K562 (cell line): ENCODE data around the gene EXOSC6. TPM values are rescaled to one million over a fixed set of nuclear protein-coding genes. Genes with fewer than 3 reads are reported as not detected.
A peak's percentile ranks its signal among the peaks of the same experiment; 100 is the strongest.
"Not testable (repeated sequence)": the region's sequence is repeated elsewhere in the genome, so short reads cannot be mapped to it uniquely, and the experiment has no call there.

ENCODE experiments used
- ATAC-seq: fragments of 200-7000 bp; cut with Tn5 transposase; 3 replicates; pipeline ENCODE4 v1.9.1; 2020; ENCODE audit warnings: moderate library complexity
- BruUV-seq: library from RNA; stranded (reverse); fragments of 400-500 nt; replicated peaks from 2 replicates; lab custom pipeline; 2021; lab: Mats Ljungman, UMichigan
- CTCF ChIA-PET: fragments of 300-600 bp; formaldehyde crosslinking; extraction: SDS; loops from one replicate; lab custom pipeline; 2021; ENCODE audit warnings: low intra/inter-chr PET ratio; lab: Yijun Ruan, JAX
- POLR2A ChIA-PET: fragments of 300-600, 350-650 bp; sonication (Branson Sonifier 250); formaldehyde crosslinking; extraction: SDS; loops from one replicate; lab custom pipeline; 2021; ENCODE audit warnings: antibody characterized with exemption, inconsistent platforms; lab: Yijun Ruan, JAX
- DNase-seq, 4 experiments: peaks; one replicate each; pipeline versions ENCODE4 v3.0.0 to v3.0.0-alpha.2; 2011 to 2018; ENCODE audit warnings: low spot score in 3 of 4, mixed read lengths in 3 of 4; ENCODE audit errors: extremely low read depth in 1 of 4
- FAIRE-seq: peaks from 2 replicates; lab custom pipeline; 2011; peaks lifted over from hg19 to GRCh38; lab: Jason Lieb, UNC
- H2AFZ ChIP-seq: 2 replicates; pipeline ENCODE4 v1.6.0; 2011; ENCODE audit warnings: low read depth, low read length, control low read depth, inconsistent platforms
- H3K27ac ChIP-seq: fragments of 200-600 bp; 3 replicates; pipeline ENCODE4 v1.8.0; 2011; ENCODE audit warnings: low read depth, mild to moderate bottlenecking, control low read depth, inconsistent platforms, low read length, moderate library complexity, mixed read lengths; ENCODE audit errors: extremely low read depth
- H3K27me3 ChIP-seq, 2 experiments: fragments of 300-600 bp in 1 of 2; 2 replicates in 1 of 2; 3 replicates in 1 of 2; pipeline versions ENCODE4 v1.6.0 to v1.8.0; 2011; ENCODE audit warnings: inconsistent platforms in 2 of 2, low read length in 2 of 2, mild to moderate bottlenecking in 1 of 2, mixed read lengths in 1 of 2, moderate library complexity in 1 of 2; ENCODE audit not compliant: control insufficient read depth in 2 of 2, insufficient read depth in 2 of 2
- H3K36me3 ChIP-seq: fragments of 300-600 bp; 3 replicates; pipeline ENCODE4 v1.8.0; 2011; ENCODE audit warnings: mild to moderate bottlenecking, low read length, inconsistent platforms; ENCODE audit not compliant: control insufficient read depth, insufficient read depth
- H3K4me1 ChIP-seq, 2 experiments: fragments of 200-600 bp in 1 of 2; replicated peaks in 1 of 2; 2 replicates in 1 of 2; 3 replicates in 1 of 2; pipeline versions ENCODE4 v1.5.1 to v1.8.0; 2011; ENCODE audit warnings: inconsistent platforms in 2 of 2, low read length in 2 of 2, mild to moderate bottlenecking in 1 of 2, mixed read lengths in 1 of 2, moderate library complexity in 1 of 2; ENCODE audit not compliant: control insufficient read depth in 2 of 2, insufficient read depth in 2 of 2
- H3K4me2 ChIP-seq: 2 replicates; pipeline ENCODE4 v1.6.1; 2011; ENCODE audit warnings: low read length, control low read depth, inconsistent platforms, mixed read lengths; ENCODE audit not compliant: insufficient read depth
- H3K4me3 ChIP-seq: fragments of 200-600 bp; sonication (generic), shearing (Covaris generic); 2 replicates; pipeline ENCODE4 v1.5.1; 2016; ENCODE audit warnings: control low read depth, inconsistent platforms
- H3K79me2 ChIP-seq: fragments of 200-600 bp; 3 replicates; pipeline ENCODE4 v1.8.0; 2011; ENCODE audit warnings: low read length, inconsistent platforms; ENCODE audit not compliant: control insufficient read depth, insufficient read depth
- H3K9ac ChIP-seq, 2 experiments: 2 replicates each; pipeline versions ENCODE4 v1.6.0 to v1.6.1; 2011; ENCODE audit warnings: low read depth in 2 of 2, low read length in 2 of 2, control low read depth in 1 of 2, inconsistent platforms in 1 of 2, mild to moderate bottlenecking in 1 of 2, mixed read lengths in 1 of 2; ENCODE audit not compliant: insufficient read depth in 1 of 2
- H3K9me1 ChIP-seq: one replicate; pipeline ENCODE4 v1.6.0; 2011; ENCODE audit warnings: inconsistent platforms, mild to moderate bottlenecking, low read length, moderate library complexity; ENCODE audit not compliant: control insufficient read depth, insufficient read depth
- H3K9me3 ChIP-seq: replicated peaks from 2 replicates; pipeline ENCODE4 v1.5.1; 2011; ENCODE audit warnings: low read depth, low read length, inconsistent platforms; ENCODE audit not compliant: control insufficient read depth, insufficient read depth
- H4K20me1 ChIP-seq: replicated peaks from 2 replicates; pipeline ENCODE4 v1.6.1; 2011; ENCODE audit warnings: low read length, inconsistent platforms, mixed read lengths; ENCODE audit not compliant: control insufficient read depth, insufficient read depth
- WGBS: fragments of 100-300 bp; shearing (Covaris generic); methylation state at CpG from one replicate; pipeline ENCODE4 v1.1.6; 2016; ENCODE audit warnings: low coverage, mixed read lengths; ENCODE audit not compliant: insufficient coverage; ENCODE audit errors: missing lambda C conversion rate; 5-methylcytosine and 5-hydroxymethylcytosine counted together
- in situ Hi-C: fragments of 300-500 bp; cut with MboI; formaldehyde crosslinking; loops from 4 replicates; pipeline ENCODE4 v1.15.0; 2018; ENCODE audit warnings: inconsistent platforms, mixed read lengths
- intact Hi-C: fragments of 100-400 bp; cut with micrococcal nuclease; formaldehyde crosslinking; loops from 2 replicates; pipeline ENCODE4 v1.14.2; 2022
- polyA plus RNA-seq, 8 experiments: library from polyadenylated mRNA; depleted of rRNA in 4 of 8; stranded (reverse) in 5 of 8; unstranded in 3 of 8; fragments of >200 nt; fragmentation: Nextera tagmentation in 2 of 8; fragmentation: Illumina TruSeq in 1 of 8; extraction: Ambion mirVana in 2 of 8; extraction: Trizol in 1 of 8; gene quantifications; 2 replicates each; pipeline versions ENCODE4 v1.2.1 to v1.2.3, GENCODE V29; 2011 to 2014; ENCODE audit warnings: inconsistent platforms in 1 of 8, missing spikeins in 1 of 8
- total RNA-seq, 7 experiments: library from RNA; depleted of rRNA in 6 of 7; stranded (reverse); fragments of >200 nt in 6 of 7; fragmentation: Illumina TruSeq in 2 of 7; extraction: Trizol in 2 of 7; gene quantifications; 2 replicates each; pipeline versions ENCODE4 v1.2.1 to v1.2.3, GENCODE V29; 2011 to 2021; ENCODE audit warnings: low replicate concordance in 1 of 7
- TF ChIP-seq, protein P1 (sequence below), 3 experiments: IDR thresholded peaks in 2 of 3; conservative IDR thresholded peaks in 1 of 3; 2 replicates each; pipeline ENCODE4 v1.5.1; 2011 to 2012; ENCODE audit warnings: low read length in 3 of 3, mild to moderate bottlenecking in 3 of 3, control low read depth in 2 of 3, improper control_type of control experiment in 1 of 3, inconsistent platforms in 1 of 3, low read depth in 1 of 3, mixed read lengths in 1 of 3, moderate library complexity in 1 of 3; ENCODE audit not compliant: insufficient read depth in 2 of 3

Gene EXOSC6
- total and polyA plus RNA-seq, 9 of the 15 experiments (the other 6 are each of a cell fraction or from before 2014, with no cell fraction given): 9.2 to 29.0 (median 15.6) TPM

- TF ChIP-seq, protein P1, sequence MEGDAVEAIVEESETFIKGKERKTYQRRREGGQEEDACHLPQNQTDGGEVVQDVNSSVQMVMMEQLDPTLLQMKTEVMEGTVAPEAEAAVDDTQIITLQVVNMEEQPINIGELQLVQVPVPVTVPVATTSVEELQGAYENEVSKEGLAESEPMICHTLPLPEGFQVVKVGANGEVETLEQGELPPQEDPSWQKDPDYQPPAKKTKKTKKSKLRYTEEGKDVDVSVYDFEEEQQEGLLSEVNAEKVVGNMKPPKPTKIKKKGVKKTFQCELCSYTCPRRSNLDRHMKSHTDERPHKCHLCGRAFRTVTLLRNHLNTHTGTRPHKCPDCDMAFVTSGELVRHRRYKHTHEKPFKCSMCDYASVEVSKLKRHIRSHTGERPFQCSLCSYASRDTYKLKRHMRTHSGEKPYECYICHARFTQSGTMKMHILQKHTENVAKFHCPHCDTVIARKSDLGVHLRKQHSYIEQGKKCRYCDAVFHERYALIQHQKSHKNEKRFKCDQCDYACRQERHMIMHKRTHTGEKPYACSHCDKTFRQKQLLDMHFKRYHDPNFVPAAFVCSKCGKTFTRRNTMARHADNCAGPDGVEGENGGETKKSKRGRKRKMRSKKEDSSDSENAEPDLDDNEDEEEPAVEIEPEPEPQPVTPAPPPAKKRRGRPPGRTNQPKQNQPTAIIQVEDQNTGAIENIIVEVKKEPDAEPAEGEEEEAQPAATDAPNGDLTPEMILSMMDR (IDR thresholded peaks at IDR 0.05 in 2 of 3, conservative IDR thresholded peaks at IDR 0.05 in 1 of 3; ENCODE audit: insufficient read depth in 2 of 3, low read depth in 1 of 3, low read length in 3 of 3): peak; percentile 55 to 73 (median 56)
Measured at GRCh38 chr16:70267516-70267915, 15.8 kb upstream of the EXOSC6 start (continued).

DNA sequence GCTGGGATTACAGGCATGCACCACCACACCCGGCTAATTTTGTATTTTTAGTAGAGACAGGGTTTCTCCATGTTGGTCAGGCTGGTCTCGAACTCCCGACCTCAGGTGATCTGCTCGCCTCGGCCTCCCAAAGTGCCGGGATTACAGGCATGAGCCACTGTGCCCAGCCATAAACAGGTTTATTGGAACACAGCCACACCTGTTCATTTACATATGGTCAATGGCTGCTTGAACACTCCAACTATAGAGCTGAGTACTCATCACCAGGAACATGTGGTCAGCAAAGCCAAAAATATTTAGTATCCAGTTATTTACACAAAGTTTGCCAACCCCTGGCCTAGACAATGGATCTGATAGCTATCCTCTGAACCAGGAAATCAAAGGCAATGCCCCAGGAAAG, 8.2 kb upstream of the EXOSC6 start:
- H3K9me3 ChIP-seq, H3K9ac ChIP-seq, DNase-seq, ATAC-seq, H3K4me3 ChIP-seq, CTCF ChIA-PET, H3K79me2 ChIP-seq, H3K27ac ChIP-seq, BruUV-seq, H3K4me1 ChIP-seq, H3K4me2 ChIP-seq, FAIRE-seq, H2AFZ ChIP-seq, H3K27me3 ChIP-seq, H4K20me1 ChIP-seq, H3K9me1 ChIP-seq: not testable (repeated sequence)
- POLR2A ChIA-PET: interaction anchor here (0.6 to 5.7 kb wide), 6 partner anchors 7 to 28 kb away, joined by 4 to 57 read pairs (median 4); partner anchors contain the start of gene EXOSC6
- in situ Hi-C loops: loop anchor here (10.0 kb wide), 1 partner anchor 285 kb away; no protein-coding TSS in a partner anchor
- 97% methylated on average over 3 of the region's 6 CpGs for WGBS
- intact Hi-C loops: loop anchor here (10.0 kb wide), 1 partner anchor 275 kb away; no protein-coding TSS in a partner anchor
- H3K36me3 ChIP-seq: peaks cover 93% of the 10 kb centered on the region
